GM12891 (cell line): ENCODE measurements around the gene PDZD7.

Experiments used
- POLR2A ChIP-seq: IDR thresholded peaks from 2 replicates; pipeline ENCODE4 v1.6.1; 2011; ENCODE audit warnings: low read depth, low read length, control low read depth
- POLR2AphosphoS5 ChIP-seq: IDR thresholded peaks from 2 replicates; pipeline ENCODE4 v1.6.1; 2011; ENCODE audit warnings: low read depth, low read length, control low read depth
- TAF1 ChIP-seq: IDR thresholded peaks from 2 replicates; pipeline ENCODE4 v1.6.1; 2011; ENCODE audit warnings: low read depth, low read length, control low read depth

- TF ChIP-seq POLR2A (no peak), POLR2AphosphoS5 (no peak), TAF1 (no peak)
These were observed 4.4 kb upstream of the PDZD7 start for GRCh38 chr10:101035314-101035713.
